GM12874 (cell line): ENCODE data around the gene LRRC34.

Experiments used
- TF ChIP-seq, protein P1 (sequence below): IDR thresholded peaks from 2 replicates; pipeline ENCODE4 v1.5.1; 2011; ENCODE audit warnings: low read depth, mild to moderate bottlenecking, control low read depth, low read length, moderate library complexity; ENCODE audit not compliant: insufficient read depth

Gene LRRC34

DNA sequence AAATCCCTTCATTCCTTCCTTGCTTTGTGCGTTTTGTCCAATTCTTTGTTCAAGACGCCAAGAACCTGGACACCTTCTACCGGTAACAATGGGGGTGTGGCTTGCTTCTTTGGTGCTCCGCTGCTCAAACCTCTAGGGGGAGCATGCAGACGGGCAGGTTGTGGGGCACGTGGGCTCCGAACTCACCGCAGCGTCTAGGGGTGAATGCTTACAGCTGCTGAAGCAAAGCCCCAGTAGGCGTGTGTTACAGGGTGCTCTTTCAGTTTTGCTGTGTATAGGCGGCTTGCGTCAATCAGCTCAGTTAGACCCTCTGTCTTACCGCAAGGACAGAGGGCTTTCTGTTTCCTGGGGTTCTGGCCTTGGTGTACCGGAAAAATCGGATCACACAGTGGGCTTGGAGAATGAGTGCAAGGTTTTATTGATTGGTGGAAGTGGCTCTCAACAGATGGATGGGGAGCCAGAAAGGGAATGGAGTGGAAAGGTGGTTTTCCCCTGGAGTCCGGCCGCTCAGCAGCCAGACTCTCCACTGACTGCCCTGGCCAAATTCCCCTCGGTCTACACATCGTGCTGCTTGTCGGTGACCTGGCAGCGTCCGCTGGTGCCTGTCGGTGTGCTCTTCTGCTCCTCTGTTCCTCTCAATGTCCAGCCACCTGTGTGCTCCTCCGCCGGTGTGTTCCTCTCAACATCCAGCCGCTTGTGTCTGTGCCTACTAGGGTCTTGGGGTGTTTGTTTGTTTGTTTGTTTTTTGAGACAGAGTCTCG, 1.2 kb upstream of the LRRC34 start:
- TF ChIP-seq, protein P1, sequence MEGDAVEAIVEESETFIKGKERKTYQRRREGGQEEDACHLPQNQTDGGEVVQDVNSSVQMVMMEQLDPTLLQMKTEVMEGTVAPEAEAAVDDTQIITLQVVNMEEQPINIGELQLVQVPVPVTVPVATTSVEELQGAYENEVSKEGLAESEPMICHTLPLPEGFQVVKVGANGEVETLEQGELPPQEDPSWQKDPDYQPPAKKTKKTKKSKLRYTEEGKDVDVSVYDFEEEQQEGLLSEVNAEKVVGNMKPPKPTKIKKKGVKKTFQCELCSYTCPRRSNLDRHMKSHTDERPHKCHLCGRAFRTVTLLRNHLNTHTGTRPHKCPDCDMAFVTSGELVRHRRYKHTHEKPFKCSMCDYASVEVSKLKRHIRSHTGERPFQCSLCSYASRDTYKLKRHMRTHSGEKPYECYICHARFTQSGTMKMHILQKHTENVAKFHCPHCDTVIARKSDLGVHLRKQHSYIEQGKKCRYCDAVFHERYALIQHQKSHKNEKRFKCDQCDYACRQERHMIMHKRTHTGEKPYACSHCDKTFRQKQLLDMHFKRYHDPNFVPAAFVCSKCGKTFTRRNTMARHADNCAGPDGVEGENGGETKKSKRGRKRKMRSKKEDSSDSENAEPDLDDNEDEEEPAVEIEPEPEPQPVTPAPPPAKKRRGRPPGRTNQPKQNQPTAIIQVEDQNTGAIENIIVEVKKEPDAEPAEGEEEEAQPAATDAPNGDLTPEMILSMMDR, result peak; percentile 77

DNA sequence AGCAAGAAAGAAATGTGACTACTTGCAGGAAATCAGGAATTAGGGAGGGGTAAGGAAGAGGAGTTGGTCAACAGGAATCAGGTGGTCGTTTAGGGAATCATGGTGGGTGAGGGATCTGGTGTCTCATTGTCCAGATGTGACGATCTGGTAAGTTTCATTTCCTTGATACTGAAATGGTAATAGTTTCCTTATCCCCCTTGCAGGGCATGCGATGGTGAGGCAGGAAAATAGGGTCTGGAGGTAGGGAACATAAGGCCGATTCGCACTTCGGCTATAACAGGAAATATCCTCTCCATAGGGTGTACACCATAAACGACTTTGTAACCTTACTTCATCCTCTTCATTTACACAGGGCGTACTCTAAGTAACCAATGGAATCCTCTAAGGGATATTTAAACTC, 574 bp upstream of the LRRC34 start:
- TF ChIP-seq, protein P1, result no peak

DNA sequence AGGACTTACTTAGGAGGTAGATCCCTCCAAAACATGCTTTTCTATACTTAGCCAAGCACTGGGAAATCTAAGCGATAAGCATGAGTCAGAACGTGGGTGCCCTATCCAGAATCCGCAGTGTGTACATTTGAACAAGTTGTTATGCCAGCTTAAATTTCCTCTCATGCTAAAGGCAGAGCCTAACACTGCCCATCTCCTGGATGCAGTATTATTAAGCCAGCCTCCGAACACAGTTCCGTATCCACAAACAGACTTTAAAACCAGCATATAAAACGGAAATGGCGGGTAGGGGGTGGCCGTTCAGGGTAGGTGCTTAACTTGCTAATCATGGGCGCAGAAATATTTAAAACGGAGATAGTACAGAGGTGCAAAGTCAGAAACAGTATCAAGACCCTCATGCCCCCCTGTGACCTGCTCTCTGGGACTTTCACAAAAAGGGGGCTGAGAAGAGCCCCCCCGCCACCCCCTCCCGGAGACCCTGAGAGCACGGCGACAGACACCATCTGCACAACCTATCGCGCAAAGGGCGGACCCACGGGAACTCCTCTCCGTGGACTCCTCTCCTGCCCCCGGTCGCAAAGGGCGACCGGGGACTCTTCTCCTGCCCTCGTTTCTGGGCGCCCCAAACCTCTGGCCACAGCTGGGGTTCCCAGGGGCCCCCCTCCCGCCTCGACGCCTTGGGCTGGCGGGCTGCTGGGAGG, 923 bp downstream of the LRRC34 start:
- TF ChIP-seq, protein P1, result no peak

DNA sequence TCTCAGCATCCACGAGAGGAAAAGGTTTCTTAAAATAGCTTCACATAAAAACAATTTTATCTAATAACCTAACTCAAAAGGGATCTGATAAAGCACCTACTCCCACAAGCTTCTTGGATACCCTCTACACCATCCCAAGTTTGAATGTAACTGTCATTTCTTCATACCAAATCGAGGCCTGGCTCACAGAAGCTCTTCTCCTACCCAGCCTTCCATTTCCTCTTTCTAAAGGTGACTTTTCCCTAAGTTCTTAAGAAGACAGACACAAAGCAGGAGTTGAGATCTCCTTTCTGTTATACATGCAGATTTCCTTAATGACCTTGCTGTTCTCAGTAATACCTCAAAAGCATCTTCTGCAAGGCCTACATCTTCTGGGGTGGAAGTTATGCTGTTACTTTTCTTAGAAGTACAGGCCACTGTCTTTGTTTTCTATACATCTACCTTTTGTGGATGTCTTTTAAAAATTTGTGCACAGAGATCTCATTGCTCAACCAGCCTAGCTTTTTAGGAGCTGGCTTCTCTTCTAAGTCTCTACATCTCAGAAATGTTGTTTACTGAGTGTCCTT, 3.4 kb downstream of the LRRC34 start:
- TF ChIP-seq, protein P1, result no peak

DNA sequence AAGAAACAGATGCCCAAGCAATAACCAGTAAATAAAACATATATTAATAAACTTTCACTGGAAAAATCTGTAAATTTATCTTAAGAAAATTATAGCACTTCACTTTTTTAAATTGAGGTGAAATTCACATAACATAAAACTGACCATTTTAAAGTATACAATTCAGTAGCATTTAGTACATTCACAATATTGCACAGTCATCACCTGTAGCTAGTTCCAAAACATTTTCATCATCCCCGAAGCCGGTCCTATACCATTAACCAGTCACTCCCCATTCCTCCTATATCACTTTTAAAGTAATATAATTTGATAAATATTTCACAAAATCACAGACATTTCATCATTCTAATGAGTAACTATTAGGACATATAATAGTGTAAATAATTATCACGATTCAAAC, 8.0 kb downstream of the LRRC34 start:
- TF ChIP-seq, protein P1, result no peak

DNA sequence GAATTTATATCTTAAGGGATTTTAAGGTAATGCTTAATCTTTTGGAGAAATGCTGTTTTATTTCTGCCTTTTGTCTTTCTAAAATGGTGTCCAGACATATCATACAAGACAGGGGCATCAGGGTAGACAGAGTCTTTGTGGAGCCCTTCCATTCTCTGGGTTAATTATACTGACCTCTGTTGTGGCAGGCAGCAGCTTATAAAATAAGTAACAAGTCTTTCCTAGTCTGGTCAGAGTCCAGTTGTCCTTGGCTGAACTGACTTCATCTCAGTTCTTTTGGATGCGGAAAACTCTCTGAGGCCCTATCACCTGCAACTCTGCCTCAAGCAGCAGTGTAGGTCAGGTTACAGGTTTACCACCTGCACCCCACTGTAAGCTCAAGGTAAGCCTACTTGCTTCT, 20.3 kb downstream of the LRRC34 start:
- TF ChIP-seq, protein P1, result no peak

DNA sequence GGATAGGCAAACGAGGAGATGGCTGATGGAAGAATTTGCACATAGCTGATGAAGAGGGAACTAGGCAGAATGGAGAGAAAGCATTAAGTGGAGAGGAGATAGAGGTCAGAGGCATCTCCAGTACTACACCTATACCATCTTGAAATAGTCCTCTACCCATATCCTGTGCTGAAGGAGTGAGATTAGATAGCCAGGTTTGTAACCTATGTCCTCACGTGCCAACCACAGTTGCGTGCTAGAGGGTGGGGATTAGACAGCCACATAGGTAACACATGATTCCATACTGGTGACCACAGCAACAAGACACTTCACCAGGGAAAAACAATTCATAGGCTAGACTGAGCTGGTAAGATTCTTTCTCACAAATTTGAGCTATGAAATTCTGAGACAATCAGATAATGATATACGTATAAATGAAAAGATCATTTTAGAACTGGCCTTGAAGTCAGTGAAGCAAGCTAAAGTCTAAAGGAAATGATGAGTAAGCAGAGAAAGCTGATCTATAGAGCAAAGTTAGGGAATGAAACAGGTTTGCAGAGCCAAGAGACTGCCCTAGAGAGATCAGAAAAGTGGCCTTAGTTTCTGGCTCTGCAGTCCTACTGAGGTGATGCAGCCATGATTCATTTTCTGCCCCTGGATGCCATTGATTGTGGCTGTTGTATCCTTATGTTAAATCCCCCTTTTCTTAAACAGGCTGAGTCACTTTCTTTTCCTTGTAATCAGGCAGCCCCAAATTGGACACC, 21.8 kb downstream of the LRRC34 start:
- TF ChIP-seq, protein P1, result no peak
